ENCODE measurements around the gene UMPS. TPM values are rescaled to one million over a fixed set of nuclear protein-coding genes. Genes with fewer than 3 reads are reported as not detected.

Gene UMPS
- total RNA-seq, 1 experiment from 2014 or later = 45.4 TPM

DNA sequence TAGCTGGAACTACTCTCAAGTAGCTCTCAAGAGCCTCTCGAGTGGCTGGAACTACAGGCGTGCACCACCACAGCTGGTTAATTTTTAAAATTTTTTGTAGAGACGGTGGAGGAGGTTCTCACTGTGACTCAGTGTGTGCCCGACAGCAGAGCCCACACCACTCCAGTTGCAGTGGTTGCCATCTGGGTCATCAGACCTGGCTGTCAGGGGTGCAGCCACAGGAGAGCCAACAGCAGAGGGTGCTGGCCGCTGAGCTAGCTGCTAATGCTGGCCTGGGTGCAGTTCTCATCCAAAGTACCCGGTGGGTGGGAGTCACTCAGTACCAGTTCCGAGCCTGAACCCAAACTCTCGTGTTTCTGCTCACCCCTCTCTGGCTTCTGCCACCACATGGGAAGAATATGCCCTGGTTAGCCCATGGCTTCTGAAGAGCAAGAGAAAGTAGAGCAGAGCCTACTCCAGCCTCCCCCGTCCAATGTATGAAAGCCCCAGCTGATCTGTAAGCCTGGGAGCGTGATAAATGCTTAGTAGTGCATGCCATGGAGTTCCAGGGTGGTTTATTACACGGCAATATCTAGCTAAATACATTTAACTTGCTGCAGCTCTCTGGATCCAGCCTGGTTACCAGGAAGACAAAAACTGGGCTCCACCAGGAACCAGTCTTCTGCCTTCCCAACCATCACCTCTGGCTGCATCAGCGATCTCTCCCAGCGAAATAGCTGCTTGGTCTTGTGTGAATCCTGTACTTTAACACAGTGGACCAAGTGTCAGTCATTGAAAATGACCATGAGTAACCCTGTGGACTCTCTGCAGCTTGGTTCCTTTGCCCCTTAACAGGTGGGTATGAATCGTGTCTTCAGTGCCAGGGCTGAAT, 17.1 kb downstream of the UMPS start:
- no peaks in the 10 kb centered on the region for H3K27me3 Mint-ChIP-seq (ENCODE audit: low read depth)
- DNase-seq (ENCODE audit: low spot score) (no peak), ATAC-seq (peak; percentile 28)
- H3K4me3 Mint-ChIP-seq = no peak overlapping the region
- TF ChIP-seq, protein P1, sequence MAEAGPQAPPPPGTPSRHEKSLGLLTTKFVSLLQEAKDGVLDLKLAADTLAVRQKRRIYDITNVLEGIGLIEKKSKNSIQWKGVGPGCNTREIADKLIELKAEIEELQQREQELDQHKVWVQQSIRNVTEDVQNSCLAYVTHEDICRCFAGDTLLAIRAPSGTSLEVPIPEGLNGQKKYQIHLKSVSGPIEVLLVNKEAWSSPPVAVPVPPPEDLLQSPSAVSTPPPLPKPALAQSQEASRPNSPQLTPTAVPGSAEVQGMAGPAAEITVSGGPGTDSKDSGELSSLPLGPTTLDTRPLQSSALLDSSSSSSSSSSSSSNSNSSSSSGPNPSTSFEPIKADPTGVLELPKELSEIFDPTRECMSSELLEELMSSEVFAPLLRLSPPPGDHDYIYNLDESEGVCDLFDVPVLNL (CRISPR knock-in tag; IDR thresholded peaks at IDR 0.05; ENCODE audit: borderline replicate concordance, low read depth) = no peak
- TF ChIP-seq, protein P2, sequence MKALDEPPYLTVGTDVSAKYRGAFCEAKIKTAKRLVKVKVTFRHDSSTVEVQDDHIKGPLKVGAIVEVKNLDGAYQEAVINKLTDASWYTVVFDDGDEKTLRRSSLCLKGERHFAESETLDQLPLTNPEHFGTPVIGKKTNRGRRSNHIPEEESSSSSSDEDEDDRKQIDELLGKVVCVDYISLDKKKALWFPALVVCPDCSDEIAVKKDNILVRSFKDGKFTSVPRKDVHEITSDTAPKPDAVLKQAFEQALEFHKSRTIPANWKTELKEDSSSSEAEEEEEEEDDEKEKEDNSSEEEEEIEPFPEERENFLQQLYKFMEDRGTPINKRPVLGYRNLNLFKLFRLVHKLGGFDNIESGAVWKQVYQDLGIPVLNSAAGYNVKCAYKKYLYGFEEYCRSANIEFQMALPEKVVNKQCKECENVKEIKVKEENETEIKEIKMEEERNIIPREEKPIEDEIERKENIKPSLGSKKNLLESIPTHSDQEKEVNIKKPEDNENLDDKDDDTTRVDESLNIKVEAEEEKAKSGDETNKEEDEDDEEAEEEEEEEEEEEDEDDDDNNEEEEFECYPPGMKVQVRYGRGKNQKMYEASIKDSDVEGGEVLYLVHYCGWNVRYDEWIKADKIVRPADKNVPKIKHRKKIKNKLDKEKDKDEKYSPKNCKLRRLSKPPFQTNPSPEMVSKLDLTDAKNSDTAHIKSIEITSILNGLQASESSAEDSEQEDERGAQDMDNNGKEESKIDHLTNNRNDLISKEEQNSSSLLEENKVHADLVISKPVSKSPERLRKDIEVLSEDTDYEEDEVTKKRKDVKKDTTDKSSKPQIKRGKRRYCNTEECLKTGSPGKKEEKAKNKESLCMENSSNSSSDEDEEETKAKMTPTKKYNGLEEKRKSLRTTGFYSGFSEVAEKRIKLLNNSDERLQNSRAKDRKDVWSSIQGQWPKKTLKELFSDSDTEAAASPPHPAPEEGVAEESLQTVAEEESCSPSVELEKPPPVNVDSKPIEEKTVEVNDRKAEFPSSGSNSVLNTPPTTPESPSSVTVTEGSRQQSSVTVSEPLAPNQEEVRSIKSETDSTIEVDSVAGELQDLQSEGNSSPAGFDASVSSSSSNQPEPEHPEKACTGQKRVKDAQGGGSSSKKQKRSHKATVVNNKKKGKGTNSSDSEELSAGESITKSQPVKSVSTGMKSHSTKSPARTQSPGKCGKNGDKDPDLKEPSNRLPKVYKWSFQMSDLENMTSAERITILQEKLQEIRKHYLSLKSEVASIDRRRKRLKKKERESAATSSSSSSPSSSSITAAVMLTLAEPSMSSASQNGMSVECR (CRISPR knock-in tag; IDR thresholded peaks at IDR 0.05; ENCODE audit: borderline replicate concordance) = no peak
- TF ChIP-seq GTF2I (CRISPR knock-in tag; conservative IDR thresholded peaks at IDR 0.05) (no peak), ESRRA (CRISPR knock-in tag; IDR thresholded peaks at IDR 0.05; ENCODE audit: borderline replicate concordance) (no peak)
- peaks cover 17% of the 10 kb centered on the region for H3K4me1 Mint-ChIP-seq
- H3K27ac Mint-ChIP-seq = peak overlapping the region; percentile 74; the same call in 1 of the 2 replicates
- H3K9me3 Mint-ChIP-seq = no peaks in the 10 kb centered on the region
- peaks cover 27% of the 10 kb centered on the region for H3K36me3 Mint-ChIP-seq
- POLR2A ChIA-PET = no interaction called here
- CTCF ChIA-PET = interaction anchor here (0.8 to 1.2 kb wide), 2 partner anchors 14 to 187 kb away, joined by 3 to 5 read pairs; no protein-coding TSS in a partner anchor

DNA sequence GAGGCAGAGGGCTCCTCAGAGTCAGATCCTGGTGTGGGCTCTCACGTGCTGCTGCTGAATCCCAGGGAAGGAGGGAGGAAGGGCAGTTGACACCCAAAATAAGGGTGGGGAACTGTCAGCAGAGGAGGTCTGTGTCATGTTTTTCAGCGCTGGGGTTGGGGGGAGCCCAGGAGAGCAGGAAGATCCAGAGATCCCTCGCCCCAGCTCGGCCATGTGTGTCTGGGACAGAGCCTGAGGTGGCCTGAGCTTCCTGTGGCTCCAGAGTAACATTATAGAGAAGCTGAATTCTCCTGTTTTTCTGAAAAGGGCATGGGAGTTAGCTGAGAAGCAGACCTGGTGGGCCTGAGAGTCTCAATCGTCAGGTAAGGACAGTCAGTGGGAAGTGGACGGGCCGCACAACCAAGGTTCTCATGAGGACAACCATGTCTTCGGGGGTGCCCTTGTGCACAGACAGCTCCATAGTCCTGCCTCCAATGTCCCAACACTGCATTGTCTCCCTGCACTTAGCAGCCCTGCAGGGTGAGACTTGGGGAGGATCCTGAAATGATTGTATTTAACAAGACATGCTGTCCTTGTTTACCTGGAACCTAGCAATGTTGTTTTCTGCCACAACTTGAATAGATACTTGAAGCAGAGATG, 18.4 kb downstream of the UMPS start:
- CTCF ChIA-PET = interaction anchor here (1.3 kb wide), 1 partner anchor 12 kb away, joined by 6 read pairs; no protein-coding TSS in a partner anchor
- Mint-ChIP-seq H3K36me3 (peaks cover 21% of the 10 kb centered on the region), H3K9me3 (no peaks in the 10 kb centered on the region), H3K4me1 (peaks cover 30% of the 10 kb centered on the region), H3K27me3 (ENCODE audit: low read depth) (no peaks in the 10 kb centered on the region), H3K4me3 (no peak overlapping the region), H3K27ac (peak overlapping the region; percentile 52)
- ATAC-seq (peak; percentile 38), DNase-seq (ENCODE audit: low spot score) (no peak)
- POLR2A ChIA-PET = no interaction called here
- TF ChIP-seq, protein P3, sequence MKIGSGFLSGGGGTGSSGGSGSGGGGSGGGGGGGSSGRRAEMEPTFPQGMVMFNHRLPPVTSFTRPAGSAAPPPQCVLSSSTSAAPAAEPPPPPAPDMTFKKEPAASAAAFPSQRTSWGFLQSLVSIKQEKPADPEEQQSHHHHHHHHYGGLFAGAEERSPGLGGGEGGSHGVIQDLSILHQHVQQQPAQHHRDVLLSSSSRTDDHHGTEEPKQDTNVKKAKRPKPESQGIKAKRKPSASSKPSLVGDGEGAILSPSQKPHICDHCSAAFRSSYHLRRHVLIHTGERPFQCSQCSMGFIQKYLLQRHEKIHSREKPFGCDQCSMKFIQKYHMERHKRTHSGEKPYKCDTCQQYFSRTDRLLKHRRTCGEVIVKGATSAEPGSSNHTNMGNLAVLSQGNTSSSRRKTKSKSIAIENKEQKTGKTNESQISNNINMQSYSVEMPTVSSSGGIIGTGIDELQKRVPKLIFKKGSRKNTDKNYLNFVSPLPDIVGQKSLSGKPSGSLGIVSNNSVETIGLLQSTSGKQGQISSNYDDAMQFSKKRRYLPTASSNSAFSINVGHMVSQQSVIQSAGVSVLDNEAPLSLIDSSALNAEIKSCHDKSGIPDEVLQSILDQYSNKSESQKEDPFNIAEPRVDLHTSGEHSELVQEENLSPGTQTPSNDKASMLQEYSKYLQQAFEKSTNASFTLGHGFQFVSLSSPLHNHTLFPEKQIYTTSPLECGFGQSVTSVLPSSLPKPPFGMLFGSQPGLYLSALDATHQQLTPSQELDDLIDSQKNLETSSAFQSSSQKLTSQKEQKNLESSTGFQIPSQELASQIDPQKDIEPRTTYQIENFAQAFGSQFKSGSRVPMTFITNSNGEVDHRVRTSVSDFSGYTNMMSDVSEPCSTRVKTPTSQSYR (CRISPR knock-in tag; IDR thresholded peaks at IDR 0.05) = no peak
- TF ChIP-seq, protein P4, sequence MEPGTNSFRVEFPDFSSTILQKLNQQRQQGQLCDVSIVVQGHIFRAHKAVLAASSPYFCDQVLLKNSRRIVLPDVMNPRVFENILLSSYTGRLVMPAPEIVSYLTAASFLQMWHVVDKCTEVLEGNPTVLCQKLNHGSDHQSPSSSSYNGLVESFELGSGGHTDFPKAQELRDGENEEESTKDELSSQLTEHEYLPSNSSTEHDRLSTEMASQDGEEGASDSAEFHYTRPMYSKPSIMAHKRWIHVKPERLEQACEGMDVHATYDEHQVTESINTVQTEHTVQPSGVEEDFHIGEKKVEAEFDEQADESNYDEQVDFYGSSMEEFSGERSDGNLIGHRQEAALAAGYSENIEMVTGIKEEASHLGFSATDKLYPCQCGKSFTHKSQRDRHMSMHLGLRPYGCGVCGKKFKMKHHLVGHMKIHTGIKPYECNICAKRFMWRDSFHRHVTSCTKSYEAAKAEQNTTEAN (CRISPR knock-in tag; IDR thresholded peaks at IDR 0.05) = no peak
- TF ChIP-seq, protein P5, sequence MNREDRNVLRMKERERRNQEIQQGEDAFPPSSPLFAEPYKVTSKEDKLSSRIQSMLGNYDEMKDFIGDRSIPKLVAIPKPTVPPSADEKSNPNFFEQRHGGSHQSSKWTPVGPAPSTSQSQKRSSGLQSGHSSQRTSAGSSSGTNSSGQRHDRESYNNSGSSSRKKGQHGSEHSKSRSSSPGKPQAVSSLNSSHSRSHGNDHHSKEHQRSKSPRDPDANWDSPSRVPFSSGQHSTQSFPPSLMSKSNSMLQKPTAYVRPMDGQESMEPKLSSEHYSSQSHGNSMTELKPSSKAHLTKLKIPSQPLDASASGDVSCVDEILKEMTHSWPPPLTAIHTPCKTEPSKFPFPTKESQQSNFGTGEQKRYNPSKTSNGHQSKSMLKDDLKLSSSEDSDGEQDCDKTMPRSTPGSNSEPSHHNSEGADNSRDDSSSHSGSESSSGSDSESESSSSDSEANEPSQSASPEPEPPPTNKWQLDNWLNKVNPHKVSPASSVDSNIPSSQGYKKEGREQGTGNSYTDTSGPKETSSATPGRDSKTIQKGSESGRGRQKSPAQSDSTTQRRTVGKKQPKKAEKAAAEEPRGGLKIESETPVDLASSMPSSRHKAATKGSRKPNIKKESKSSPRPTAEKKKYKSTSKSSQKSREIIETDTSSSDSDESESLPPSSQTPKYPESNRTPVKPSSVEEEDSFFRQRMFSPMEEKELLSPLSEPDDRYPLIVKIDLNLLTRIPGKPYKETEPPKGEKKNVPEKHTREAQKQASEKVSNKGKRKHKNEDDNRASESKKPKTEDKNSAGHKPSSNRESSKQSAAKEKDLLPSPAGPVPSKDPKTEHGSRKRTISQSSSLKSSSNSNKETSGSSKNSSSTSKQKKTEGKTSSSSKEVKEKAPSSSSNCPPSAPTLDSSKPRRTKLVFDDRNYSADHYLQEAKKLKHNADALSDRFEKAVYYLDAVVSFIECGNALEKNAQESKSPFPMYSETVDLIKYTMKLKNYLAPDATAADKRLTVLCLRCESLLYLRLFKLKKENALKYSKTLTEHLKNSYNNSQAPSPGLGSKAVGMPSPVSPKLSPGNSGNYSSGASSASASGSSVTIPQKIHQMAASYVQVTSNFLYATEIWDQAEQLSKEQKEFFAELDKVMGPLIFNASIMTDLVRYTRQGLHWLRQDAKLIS (CRISPR knock-in tag; IDR thresholded peaks at IDR 0.05; ENCODE audit: borderline replicate concordance) = no peak
- TF ChIP-seq NR3C1 (CRISPR knock-in tag; conservative IDR thresholded peaks at IDR 0.05; ENCODE audit: low read depth) (no peak), ATF1 (CRISPR knock-in tag; IDR thresholded peaks at IDR 0.05) (no peak), ZNF263 (CRISPR knock-in tag; IDR thresholded peaks at IDR 0.05; ENCODE audit: low read depth) (no peak), NFE2L1 (CRISPR knock-in tag; IDR thresholded peaks at IDR 0.05) (no peak), RELA (CRISPR knock-in tag; IDR thresholded peaks at IDR 0.05; ENCODE audit: borderline replicate concordance) (no peak), MXD4 (CRISPR knock-in tag; IDR thresholded peaks at IDR 0.05; ENCODE audit: borderline replicate concordance) (no peak)
- TF ChIP-seq, protein P6, sequence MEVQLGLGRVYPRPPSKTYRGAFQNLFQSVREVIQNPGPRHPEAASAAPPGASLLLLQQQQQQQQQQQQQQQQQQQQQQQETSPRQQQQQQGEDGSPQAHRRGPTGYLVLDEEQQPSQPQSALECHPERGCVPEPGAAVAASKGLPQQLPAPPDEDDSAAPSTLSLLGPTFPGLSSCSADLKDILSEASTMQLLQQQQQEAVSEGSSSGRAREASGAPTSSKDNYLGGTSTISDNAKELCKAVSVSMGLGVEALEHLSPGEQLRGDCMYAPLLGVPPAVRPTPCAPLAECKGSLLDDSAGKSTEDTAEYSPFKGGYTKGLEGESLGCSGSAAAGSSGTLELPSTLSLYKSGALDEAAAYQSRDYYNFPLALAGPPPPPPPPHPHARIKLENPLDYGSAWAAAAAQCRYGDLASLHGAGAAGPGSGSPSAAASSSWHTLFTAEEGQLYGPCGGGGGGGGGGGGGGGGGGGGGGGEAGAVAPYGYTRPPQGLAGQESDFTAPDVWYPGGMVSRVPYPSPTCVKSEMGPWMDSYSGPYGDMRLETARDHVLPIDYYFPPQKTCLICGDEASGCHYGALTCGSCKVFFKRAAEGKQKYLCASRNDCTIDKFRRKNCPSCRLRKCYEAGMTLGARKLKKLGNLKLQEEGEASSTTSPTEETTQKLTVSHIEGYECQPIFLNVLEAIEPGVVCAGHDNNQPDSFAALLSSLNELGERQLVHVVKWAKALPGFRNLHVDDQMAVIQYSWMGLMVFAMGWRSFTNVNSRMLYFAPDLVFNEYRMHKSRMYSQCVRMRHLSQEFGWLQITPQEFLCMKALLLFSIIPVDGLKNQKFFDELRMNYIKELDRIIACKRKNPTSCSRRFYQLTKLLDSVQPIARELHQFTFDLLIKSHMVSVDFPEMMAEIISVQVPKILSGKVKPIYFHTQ (CRISPR knock-in tag; IDR thresholded peaks at IDR 0.05) = no peak

Measured in WTC11 (cell line).